Left lung (tissue), 10 donors: ENCODE data around the gene ELANE. TPM values are rescaled to one million over a fixed set of nuclear protein-coding genes. Genes with fewer than 3 reads are reported as not detected.

ENCODE experiments used
- ATAC-seq: fragments of 200-7000 bp; cut with Tn5 transposase; one replicate; pipeline ENCODE4 v1.9.1; 2020; ENCODE audit warnings: moderate library complexity
- DNase-seq, 4 donors: peaks; one replicate each; pipeline ENCODE4 v3.0.0-alpha.2; 2013 to 2020
- H3K27ac ChIP-seq, 2 donors: fragments of 200-600 bp; sonication (generic) in 1 of 2; one replicate each; pipeline versions ENCODE4 v1.5.0 to v1.8.0; 2020 to 2021
- H3K27me3 ChIP-seq, 2 donors: fragments of 200-600 bp; sonication (generic) in 1 of 2; one replicate each; pipeline versions ENCODE4 v1.5.0 to v1.8.0; 2020 to 2021
- H3K36me3 ChIP-seq, 2 donors: fragments of 200-600 bp; sonication (generic) in 1 of 2; one replicate each; pipeline versions ENCODE4 v1.5.0 to v1.8.0; 2020 to 2021
- H3K4me1 ChIP-seq, 2 donors: fragments of 200-600 bp; one replicate each; pipeline ENCODE4 v1.8.0; 2021
- H3K4me3 ChIP-seq, 2 donors: fragments of 200-600 bp; sonication (generic) in 1 of 2; one replicate each; pipeline versions ENCODE4 v1.5.0 to v1.8.0; 2020 to 2021; ENCODE audit warnings: mild to moderate bottlenecking in 1 of 2
- H3K9me3 ChIP-seq, 2 donors: fragments of 200-600 bp; sonication (generic) in 1 of 2; one replicate each; pipeline versions ENCODE4 v1.5.0 to v1.8.0; 2020 to 2021
- intact Hi-C, 2 donors: fragments of 100-400 bp; cut with DNase I; formaldehyde crosslinking; loops; one replicate each; pipeline versions ENCODE4 v1.11.2 to v1.14.2; 2022
- microRNA-seq, 2 donors: library from miRNA; unstranded; fragments of <30 nt; microRNA quantifications; one replicate each; pipeline ENCODE4, GENCODE V29; 2019
- polyA plus RNA-seq, 6 donors: library from polyadenylated mRNA; unstranded; fragments of 120-200 nt; gene quantifications; one replicate each; pipeline ENCODE4 v1.2.1, GENCODE V29; 2013; ENCODE audit not compliant: insufficient read length in 6 of 6
- total RNA-seq, 2 donors: library from RNA; stranded (reverse); fragmentation: NEBNext Ultra II Directional; extraction: Animal tissue kit (Norgen Biotek cat#: 25700); gene quantifications; one replicate each; pipeline ENCODE4 v1.2.1, GENCODE V29; 2021
- TF ChIP-seq, protein P1 (sequence below), 2 donors: fragments of 200-600 bp; sonication (generic) in 1 of 2; IDR thresholded peaks; one replicate each; pipeline versions ENCODE4 v1.5.0 to v1.8.0; 2021; ENCODE audit warnings: antibody characterized with exemption in 2 of 2
- donor health status: DM: no; HTN: yes; CAD: no.
- donor health status: DM: no; HTN: no; CAD: no.

Gene ELANE
- total and polyA plus RNA-seq, 8 donors: 0.70 to 2.2 (median 1.2) TPM

- Histone ChIP-seq H3K9me3 (no peaks in the 10 kb centered on the region), H3K27ac (no peak overlapping the region), H3K36me3 (peaks cover 0 to 53% of the 10 kb centered on the region in 2 donors), H3K4me1 (peaks cover 0 to 19% of the 10 kb centered on the region in 2 donors), H3K4me3 (no peak overlapping the region), H3K27me3 (no peaks in the 10 kb centered on the region)
- ATAC-seq (no peak), DNase-seq (no peak)
- intact Hi-C loops: no loop called here
- TF ChIP-seq, protein P1, sequence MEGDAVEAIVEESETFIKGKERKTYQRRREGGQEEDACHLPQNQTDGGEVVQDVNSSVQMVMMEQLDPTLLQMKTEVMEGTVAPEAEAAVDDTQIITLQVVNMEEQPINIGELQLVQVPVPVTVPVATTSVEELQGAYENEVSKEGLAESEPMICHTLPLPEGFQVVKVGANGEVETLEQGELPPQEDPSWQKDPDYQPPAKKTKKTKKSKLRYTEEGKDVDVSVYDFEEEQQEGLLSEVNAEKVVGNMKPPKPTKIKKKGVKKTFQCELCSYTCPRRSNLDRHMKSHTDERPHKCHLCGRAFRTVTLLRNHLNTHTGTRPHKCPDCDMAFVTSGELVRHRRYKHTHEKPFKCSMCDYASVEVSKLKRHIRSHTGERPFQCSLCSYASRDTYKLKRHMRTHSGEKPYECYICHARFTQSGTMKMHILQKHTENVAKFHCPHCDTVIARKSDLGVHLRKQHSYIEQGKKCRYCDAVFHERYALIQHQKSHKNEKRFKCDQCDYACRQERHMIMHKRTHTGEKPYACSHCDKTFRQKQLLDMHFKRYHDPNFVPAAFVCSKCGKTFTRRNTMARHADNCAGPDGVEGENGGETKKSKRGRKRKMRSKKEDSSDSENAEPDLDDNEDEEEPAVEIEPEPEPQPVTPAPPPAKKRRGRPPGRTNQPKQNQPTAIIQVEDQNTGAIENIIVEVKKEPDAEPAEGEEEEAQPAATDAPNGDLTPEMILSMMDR (IDR thresholded peaks at IDR 0.05): no peak
These were observed 50.5 kb downstream of the ELANE start for GRCh38 chr19:902446-903226.

DNA sequence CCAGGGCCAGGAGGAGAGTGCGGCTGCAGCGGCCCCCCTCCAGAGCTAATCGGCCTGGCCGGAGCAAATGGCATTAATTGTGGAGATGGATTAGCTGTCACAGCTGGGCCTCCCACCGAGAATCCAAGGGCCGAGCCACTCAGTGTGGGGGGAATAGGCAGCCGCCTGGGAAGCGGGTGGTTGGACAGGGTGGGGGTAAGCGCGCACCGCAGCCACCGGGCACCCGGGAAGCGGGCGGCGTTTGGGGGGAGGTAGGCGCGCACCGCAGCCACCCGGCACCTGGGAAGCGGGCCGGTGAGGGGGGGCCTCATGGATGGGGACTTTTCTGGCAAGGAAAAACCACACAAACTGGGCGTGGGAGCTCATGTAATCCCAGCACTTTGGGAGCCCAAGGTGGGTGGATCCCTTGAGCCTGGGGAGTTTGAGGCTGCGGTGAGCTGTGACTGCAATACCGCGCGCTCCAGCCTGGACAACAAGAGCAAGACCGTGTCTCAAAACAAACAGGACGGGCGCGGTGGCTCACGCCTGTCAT is 51.2 kb downstream of the ELANE start:
- H3K9me3 ChIP-seq: no peaks in the 10 kb centered on the region
- H3K4me3 ChIP-seq: no peak overlapping the region
- ATAC-seq (no peak), DNase-seq (no peak)
- H3K36me3 ChIP-seq: peaks cover 0 to 47% of the 10 kb centered on the region in 2 donors
- H3K27me3 ChIP-seq: no peaks in the 10 kb centered on the region
- TF ChIP-seq, protein P1 (IDR thresholded peaks at IDR 0.05): no peak
- peaks cover 0 to 26% of the 10 kb centered on the region in 2 donors for H3K4me1 ChIP-seq
- intact Hi-C loops: no loop called here
- no peak overlapping the region for H3K27ac ChIP-seq

- DNase-seq (no peak), ATAC-seq (no peak)
- Histone ChIP-seq H3K4me1 (peaks cover 0 to 38% of the 10 kb centered on the region in 2 donors), H3K36me3 (peaks cover 0 to 35% of the 10 kb centered on the region in 2 donors), H3K27ac (no peak overlapping the region), H3K9me3 (no peaks in the 10 kb centered on the region), H3K27me3 (no peaks in the 10 kb centered on the region), H3K4me3 (no peak overlapping the region)
- TF ChIP-seq, protein P1 (IDR thresholded peaks at IDR 0.05): no peak
- intact Hi-C loops: no loop called here
These were observed 52.4 kb downstream of the ELANE start for GRCh38 chr19:904545-904944.

Small RNAs within 50 kb of the gene (microRNA-seq; reads per million reads assigned to microRNA genes)
- gene MIR3187: 6.9 to 12.1 reads per million in 2 donors
- gene MIR4745: 2.8 to 4.4 reads per million in 2 donors

Other genes with a start within 250 kb of the ELANE start
- 10 to 100 TPM; 28.5 to 36.9 TPM for gene POLRMT, start 218.8 kb upstream of the ELANE start, total RNA-seq
- gene POLRMT, start 218.8 kb upstream of the ELANE start, polyA plus RNA-seq: 10 to 100 TPM; 32.2 to 44.7 (median 42.6) TPM
- under 1 TPM; 0.21 to 0.29 TPM for gene FGF22, start 212.4 kb upstream of the ELANE start, total RNA-seq
- under 1 TPM; 0.22 to 0.48 (median 0.35) TPM for gene FGF22, start 212.4 kb upstream of the ELANE start, polyA plus RNA-seq
- 10 to 100 TPM; 24.3 to 34.0 TPM for gene RNF126, start 189.1 kb upstream of the ELANE start, total RNA-seq
- 10 to 100 TPM; 15.4 to 27.2 (median 21.1) TPM for gene RNF126, start 189.1 kb upstream of the ELANE start, polyA plus RNA-seq
- 100 to 1,000 TPM in 1 of 2 donors, 10 to 100 TPM in 1; 94.8 to 145 TPM for gene FSTL3, start 175.9 kb upstream of the ELANE start, total RNA-seq
- gene FSTL3, start 175.9 kb upstream of the ELANE start, polyA plus RNA-seq: 10 to 100 TPM in 4 of 6 donors, 1 to 10 TPM in 2; 7.6 to 14.7 (median 11.2) TPM
- not detected for gene PRSS57, start 156.9 kb upstream of the ELANE start, total RNA-seq
- gene PRSS57, start 156.9 kb upstream of the ELANE start, polyA plus RNA-seq: under 1 TPM; 0.15 to 0.50 (median 0.29) TPM
- 10 to 100 TPM; 30.2 to 33.0 TPM for gene PALM, start 143.4 kb upstream of the ELANE start, total RNA-seq
- 10 to 100 TPM; 37.0 to 59.7 (median 42.8) TPM for gene PALM, start 143.4 kb upstream of the ELANE start, polyA plus RNA-seq
- gene MISP, start 101.2 kb upstream of the ELANE start, total RNA-seq: 10 to 100 TPM; 19.2 to 44.0 TPM
- gene MISP, start 101.2 kb upstream of the ELANE start, polyA plus RNA-seq: 10 to 100 TPM in 3 of 6 donors, 1 to 10 TPM in 3; 5.8 to 15.6 (median 10.6) TPM
- 100 to 1,000 TPM; 236 to 354 TPM for gene PTBP1, start 54.9 kb upstream of the ELANE start, total RNA-seq
- gene PTBP1, start 54.9 kb upstream of the ELANE start, polyA plus RNA-seq: 100 to 1,000 TPM; 317 to 374 (median 340) TPM
- 1 to 10 TPM; 1.6 to 1.9 TPM for gene PLPPR3, start 30.3 kb upstream of the ELANE start, total RNA-seq
- gene PLPPR3, start 30.3 kb upstream of the ELANE start, polyA plus RNA-seq: 10 to 100 TPM in 1 of 6 donors, 1 to 10 TPM in 5; 4.9 to 11.9 (median 6.8) TPM
- gene AZU1, start 24.5 kb upstream of the ELANE start, total RNA-seq: 1 to 10 TPM; 1.3 TPM
- 1 to 10 TPM; 1.7 to 4.7 (median 2.5) TPM for gene AZU1, start 24.5 kb upstream of the ELANE start, polyA plus RNA-seq
- gene PRTN3, start 11.3 kb upstream of the ELANE start, total RNA-seq: under 1 TPM; 0.55 to 0.58 TPM
- gene PRTN3, start 11.3 kb upstream of the ELANE start, polyA plus RNA-seq: 1 to 10 TPM; 1.5 to 3.8 (median 3.0) TPM
- gene CFD, start 7.4 kb downstream of the ELANE start, total RNA-seq: 10 to 100 TPM; 78.0 to 85.3 TPM
- 10 to 100 TPM in 2 of 6 donors, 1 to 10 TPM in 4; 4.9 to 22.9 (median 8.1) TPM for gene CFD, start 7.4 kb downstream of the ELANE start, polyA plus RNA-seq
- gene MED16, start 40.9 kb downstream of the ELANE start, total RNA-seq: 10 to 100 TPM; 51.7 to 55.8 TPM
- gene MED16, start 40.9 kb downstream of the ELANE start, polyA plus RNA-seq: 10 to 100 TPM; 42.4 to 61.7 (median 53.0) TPM
- gene RNU6-9, start 41.2 kb downstream of the ELANE start, total RNA-seq: not detected
- gene RNU6-9, start 41.2 kb downstream of the ELANE start, polyA plus RNA-seq: not detected
- gene R3HDM4, start 60.9 kb downstream of the ELANE start, total RNA-seq: 10 to 100 TPM; 46.1 to 66.3 TPM
- gene R3HDM4, start 60.9 kb downstream of the ELANE start, polyA plus RNA-seq: 10 to 100 TPM; 28.8 to 51.2 (median 37.4) TPM
- gene KISS1R, start 65.0 kb downstream of the ELANE start, total RNA-seq: under 1 TPM in 1 of 2 donors, not detected in 1; 0.23 TPM
- gene KISS1R, start 65.0 kb downstream of the ELANE start, polyA plus RNA-seq: under 1 TPM in 2 of 6 donors, not detected in 4; 0.11 to 0.15 TPM
- 10 to 100 TPM; 20.7 to 35.7 TPM for gene ARID3A, start 73.7 kb downstream of the ELANE start, total RNA-seq
- 10 to 100 TPM; 20.6 to 30.5 (median 23.6) TPM for gene ARID3A, start 73.7 kb downstream of the ELANE start, polyA plus RNA-seq
- gene WDR18, start 132.0 kb downstream of the ELANE start, total RNA-seq: 10 to 100 TPM; 36.1 to 40.7 TPM
- gene WDR18, start 132.0 kb downstream of the ELANE start, polyA plus RNA-seq: 10 to 100 TPM; 26.6 to 35.9 (median 34.1) TPM
- 1 to 10 TPM in 1 of 2 donors, not detected in 1; 2.7 TPM for gene GRIN3B, start 148.1 kb downstream of the ELANE start, total RNA-seq
- 1 to 10 TPM in 2 of 6 donors, under 1 TPM in 4; 0.37 to 1.4 (median 0.54) TPM for gene GRIN3B, start 148.1 kb downstream of the ELANE start, polyA plus RNA-seq
- gene TMEM259, start 168.8 kb downstream of the ELANE start, total RNA-seq: 100 to 1,000 TPM; 135 to 154 TPM
- 100 to 1,000 TPM in 2 of 6 donors, 10 to 100 TPM in 4; 74.2 to 117 (median 98.7) TPM for gene TMEM259, start 168.8 kb downstream of the ELANE start, polyA plus RNA-seq
- gene RNU6-2, start 169.2 kb downstream of the ELANE start, total RNA-seq: not detected
- gene RNU6-2, start 169.2 kb downstream of the ELANE start, polyA plus RNA-seq: not detected
- 100 to 1,000 TPM; 250 to 259 TPM for gene CNN2, start 174.3 kb downstream of the ELANE start, total RNA-seq
- gene CNN2, start 174.3 kb downstream of the ELANE start, polyA plus RNA-seq: 100 to 1,000 TPM; 133 to 214 (median 160) TPM
- gene ABCA7, start 187.8 kb downstream of the ELANE start, total RNA-seq: 10 to 100 TPM; 49.6 to 52.2 TPM
- 1 to 10 TPM; 3.3 to 5.5 (median 4.5) TPM for gene ABCA7, start 187.8 kb downstream of the ELANE start, polyA plus RNA-seq
- 10 to 100 TPM; 71.1 to 83.8 TPM for gene ARHGAP45, start 214.9 kb downstream of the ELANE start, total RNA-seq
- 10 to 100 TPM in 5 of 6 donors, 1 to 10 TPM in 1; 8.5 to 12.3 (median 11.2) TPM for gene ARHGAP45, start 214.9 kb downstream of the ELANE start, polyA plus RNA-seq
- gene POLR2E, start 243.1 kb downstream of the ELANE start, total RNA-seq: 100 to 1,000 TPM; 139 to 160 TPM
- gene POLR2E, start 243.1 kb downstream of the ELANE start, polyA plus RNA-seq: 100 to 1,000 TPM; 120 to 147 (median 135) TPM